HG03103 (cell line): ENCODE data around the gene AVP.
"Not testable (repeated sequence)": the region's sequence is repeated elsewhere in the genome, so short reads cannot be mapped to it uniquely, and the experiment has no call there.

ENCODE experiments used
- ATAC-seq: cut with Tn5 transposase; IDR thresholded peaks from one replicate; pipeline ENCODE4 v1.9.1; 2021; ENCODE audit warnings: low read depth; ENCODE audit not compliant: unreplicated experiment

Gene AVP

GRCh38 chr20:3085571-3086072, 1.1 kb upstream of the AVP start:
- no peak for ATAC-seq

GRCh38 chr20:3084986-3085360, 449 bp upstream of the AVP start:
- ATAC-seq: no peak

- no peak for ATAC-seq
These were observed 1.3 kb downstream of the AVP start for GRCh38 chr20:3082955-3083952.

GRCh38 chr20:3082306-3082951, 2.1 kb downstream of the AVP start:
- ATAC-seq: no peak

- no peak for ATAC-seq
These were observed 2.9 kb downstream of the AVP start for GRCh38 chr20:3081641-3082040.

GRCh38 chr20:3080939-3081388, 3.6 kb downstream of the AVP start:
- ATAC-seq: no peak

- ATAC-seq: no peak
These were observed 6.8 kb downstream of the AVP start for GRCh38 chr20:3077618-3078134.

GRCh38 chr20:3075315-3075714, 9.2 kb downstream of the AVP start:
- ATAC-seq: not testable (repeated sequence)

GRCh38 chr20:3074812-3075211, 9.7 kb downstream of the AVP start:
- ATAC-seq: no peak

GRCh38 chr20:3073251-3073643, 11.3 kb downstream of the AVP start:
- ATAC-seq: not testable (repeated sequence)

GRCh38 chr20:3072530-3073250, 11.8 kb downstream of the AVP start:
- no peak for ATAC-seq

- ATAC-seq: no peak
These were observed 12.7 kb downstream of the AVP start, which contains the start of gene OXT for GRCh38 chr20:3071610-3072529. TSS of gene OXT (plus strand) at chr20:3071620. CDS start at chr20:3071656, 36 bp downstream.

GRCh38 chr20:3071266-3071609, 13.3 kb downstream of the AVP start:
- no peak for ATAC-seq

GRCh38 chr20:3070725-3071124, 13.8 kb downstream of the AVP start:
- ATAC-seq: no peak

GRCh38 chr20:3068986-3069900, 15.3 kb downstream of the AVP start:
- ATAC-seq: no peak

- no peak for ATAC-seq
These were observed 16.4 kb downstream of the AVP start for GRCh38 chr20:3068075-3068474.

GRCh38 chr20:3067139-3068014, 17.1 kb downstream of the AVP start:
- ATAC-seq: no peak

GRCh38 chr20:3064119-3064518, 20.4 kb downstream of the AVP start:
- ATAC-seq: not testable (repeated sequence)
